Measurements from ENCODE around the gene DCDC1.

DNA sequence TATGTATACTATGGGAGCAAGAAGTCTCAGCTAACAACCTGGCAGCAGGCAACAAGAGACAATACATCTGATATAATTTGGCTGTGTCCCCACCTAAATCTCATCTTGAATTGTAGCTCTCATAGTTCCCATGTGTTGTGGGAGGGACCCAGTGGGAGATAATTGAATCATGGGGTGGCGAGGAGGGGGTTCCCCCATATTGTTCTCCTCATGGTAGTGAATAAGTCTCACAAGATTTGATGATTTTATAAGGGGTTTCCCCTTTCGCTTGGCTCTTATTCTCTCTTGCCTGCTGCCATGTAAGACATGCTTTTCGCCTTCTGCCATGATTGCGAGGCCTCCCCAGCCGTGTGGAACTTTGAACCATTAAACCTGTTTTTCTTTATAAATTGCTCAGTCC lies 6.3 kb upstream of the DCDC1 start:
- no peak for TF ChIP-seq POLR2A (IDR thresholded peaks at IDR 0.05; ENCODE audit: low read length)
- TF ChIP-seq GATA1 (IDR thresholded peaks at IDR 0.05; ENCODE audit: low read depth, low read length), result no peak
